Endothelial cell of umbilical vein (primary cell): ENCODE results near the gene GRB14. TPM values are rescaled to one million over a fixed set of nuclear protein-coding genes. Genes with fewer than 3 reads are reported as not detected.

Experiments used
- BruUV-seq: library from RNA; stranded (reverse); fragments of 400-500 nt; replicated peaks from 2 replicates; lab custom pipeline; 2021; lab: Mats Ljungman, UMichigan
- CTCF ChIA-PET: fragments of 300-600, 350-600 bp; sonication (Branson Sonifier 250); formaldehyde crosslinking; loops from one replicate; lab custom pipeline; 2021; ENCODE audit warnings: antibody characterized with exemption, inconsistent platforms; lab: Charles Lee
- POLR2A ChIA-PET: fragments of 300-600, 350-600 bp; sonication (Branson Sonifier 250); formaldehyde crosslinking; loops from one replicate; lab custom pipeline; 2021; ENCODE audit warnings: antibody characterized with exemption, inconsistent platforms; lab: Charles Lee
- DNase-seq: peaks from one replicate; pipeline ENCODE4 v3.0.0-alpha.2; 2011; ENCODE audit warnings: low read depth, low spot score
- FAIRE-seq: peaks from 2 replicates; lab custom pipeline; 2011; peaks lifted over from hg19 to GRCh38; lab: Jason Lieb, UNC
- H2AFZ ChIP-seq: 2 replicates; pipeline ENCODE4 v1.6.0; 2012; ENCODE audit warnings: low read depth, low read length, control low read depth, inconsistent platforms
- H3K27ac ChIP-seq: 2 replicates; pipeline ENCODE4 v1.5.1; 2011; ENCODE audit warnings: low read depth, mild to moderate bottlenecking, control low read depth, low read length, moderate library complexity; ENCODE audit not compliant: insufficient read depth
- H3K27me3 ChIP-seq, 2 experiments: 2 replicates each; pipeline versions ENCODE4 v1.6.0 to v1.6.1; 2011; ENCODE audit warnings: low read length in 2 of 2, mixed read lengths in 1 of 2; ENCODE audit not compliant: control insufficient read depth in 2 of 2, insufficient read depth in 2 of 2
- H3K36me3 ChIP-seq, 2 experiments: 2 replicates in 1 of 2; 3 replicates in 1 of 2; pipeline ENCODE4 v1.5.1; 2011; ENCODE audit warnings: low read length in 2 of 2, mild to moderate bottlenecking in 1 of 2, moderate library complexity in 1 of 2; ENCODE audit not compliant: control insufficient read depth in 2 of 2, insufficient read depth in 2 of 2; ENCODE audit errors: extremely low read depth in 1 of 2
- H3K4me1 ChIP-seq: 3 replicates; pipeline ENCODE4 v1.5.1; 2011; ENCODE audit warnings: mild to moderate bottlenecking, low read length; ENCODE audit not compliant: control insufficient read depth, insufficient read depth; ENCODE audit errors: extremely low read depth
- H3K4me2 ChIP-seq: 2 replicates; pipeline ENCODE4 v1.6.1; 2011; ENCODE audit warnings: low read length, control low read depth, mixed read lengths; ENCODE audit not compliant: insufficient read depth
- H3K4me3 ChIP-seq, 3 experiments: fragments of 200-600 bp in 1 of 3; sonication (generic), shearing (Covaris generic) in 1 of 3; replicated peaks in 1 of 3; 2 replicates each; pipeline ENCODE4 v1.5.1; 2011 to 2016; ENCODE audit warnings: control low read depth in 3 of 3, low read length in 3 of 3, mild to moderate bottlenecking in 2 of 3, inconsistent platforms in 1 of 3, low read depth in 1 of 3, moderate library complexity in 1 of 3; ENCODE audit not compliant: insufficient read depth in 1 of 3
- H3K79me2 ChIP-seq: 2 replicates; pipeline ENCODE4 v1.6.0; 2012; ENCODE audit warnings: low read length, inconsistent platforms; ENCODE audit not compliant: control insufficient read depth, insufficient read depth
- H3K9ac ChIP-seq: replicated peaks from 2 replicates; pipeline ENCODE3; 2011; ENCODE audit warnings: low read length, control low read depth; ENCODE audit not compliant: insufficient read depth; ENCODE audit errors: extremely low read depth
- H3K9me1 ChIP-seq: replicated peaks from 3 replicates; pipeline ENCODE4 v1.6.0; 2011; ENCODE audit warnings: mild to moderate bottlenecking, low read length; ENCODE audit not compliant: control insufficient read depth, insufficient read depth; ENCODE audit errors: extremely low read depth
- H3K9me3 ChIP-seq: replicated peaks from 2 replicates; pipeline ENCODE4 v1.5.1; 2012; ENCODE audit warnings: low read length, inconsistent platforms; ENCODE audit not compliant: control insufficient read depth, insufficient read depth
- H4K20me1 ChIP-seq: replicated peaks from 2 replicates; pipeline ENCODE3; 2011; ENCODE audit warnings: mild to moderate bottlenecking, low read length; ENCODE audit not compliant: control insufficient read depth, insufficient read depth; ENCODE audit errors: extremely low read depth
- CTCF ChIP-seq, 2 donors: IDR thresholded peaks; 1 replicate in 1 of 2; 2 replicates in 1 of 2; pipeline ENCODE4 v1.5.1; 2011; ENCODE audit warnings: low read length in 2 of 2, mild to moderate bottlenecking in 2 of 2, moderate library complexity in 2 of 2, control low read depth in 1 of 2, inconsistent platforms in 1 of 2, low read depth in 1 of 2; ENCODE audit not compliant: insufficient read depth in 1 of 2; ENCODE audit errors: extremely low read depth in 1 of 2
- EZH2 ChIP-seq: IDR thresholded peaks from 2 replicates; pipeline ENCODE4 v1.6.1; 2012; ENCODE audit warnings: borderline replicate concordance, low read depth, mild to moderate bottlenecking, moderate library complexity, low read length, inconsistent platforms; ENCODE audit not compliant: severe bottlenecking
- FOS ChIP-seq: IDR thresholded peaks from 2 replicates; pipeline ENCODE4 v1.6.1; 2011; ENCODE audit warnings: mild to moderate bottlenecking, low read length, moderate library complexity, borderline replicate concordance; ENCODE audit not compliant: insufficient read depth
- GATA2 ChIP-seq: IDR thresholded peaks from 2 replicates; pipeline ENCODE4 v1.7.0; 2011; ENCODE audit warnings: low read depth, mild to moderate bottlenecking, moderate library complexity, mixed read lengths, low read length; ENCODE audit not compliant: insufficient read length, insufficient read depth
- JUN ChIP-seq: IDR thresholded peaks from 2 replicates; pipeline ENCODE4 v1.6.1; 2011; ENCODE audit warnings: borderline replicate concordance, low read depth; ENCODE audit not compliant: insufficient read length, insufficient read depth
- MYC ChIP-seq: IDR thresholded peaks from one replicate; pipeline ENCODE4 v1.6.1; 2011; ENCODE audit warnings: mild to moderate bottlenecking, low read depth, low read length
- POLR2A ChIP-seq: IDR thresholded peaks from 2 replicates; pipeline ENCODE4 v1.6.1; 2012; ENCODE audit warnings: low read depth, mild to moderate bottlenecking, control low read depth, low read length
- POLR2AphosphoS5 ChIP-seq: IDR thresholded peaks from 2 replicates; pipeline ENCODE4 v1.6.1; 2012; ENCODE audit warnings: low read depth, mild to moderate bottlenecking, control low read depth, low read length, moderate library complexity; ENCODE audit not compliant: insufficient read depth
- dilution Hi-C: fragments of 300-500 bp; cut with MboI; formaldehyde crosslinking; loops from one replicate; pipeline ENCODE4 v1.15.0; 2019; ENCODE audit warnings: low sequenced_read_pairs; ENCODE audit not compliant: extremely low pct_ligation_motif_present
- intact Hi-C: fragments of 100-400 bp; cut with micrococcal nuclease; formaldehyde crosslinking; loops from one replicate; pipeline ENCODE4 v1.10.0; 2022
- polyA plus RNA-seq, 4 experiments: library from polyadenylated mRNA; depleted of rRNA in 3 of 4; stranded (reverse) in 3 of 4; unstranded in 1 of 4; fragments of >200 nt; gene quantifications; 2 replicates each; pipeline versions ENCODE4 v1.2.1 to v1.2.3, GENCODE V29; 2011 to 2012; ENCODE audit warnings: missing spikeins in 1 of 4
- total RNA-seq: library from RNA; stranded (reverse); gene quantifications from 2 replicates; pipeline ENCODE4 v1.2.3, GENCODE V29; 2021
- TF ChIP-seq, protein P1 (sequence below): IDR thresholded peaks from 2 replicates; pipeline ENCODE4 v1.6.1; 2011; ENCODE audit not compliant: insufficient read depth, insufficient read length

Gene GRB14
- total and polyA plus RNA-seq, 2 donors (not counting 3 experiments of a cell fraction or from before 2014, with no cell fraction given): 3.0 to 10.3 TPM

- Histone ChIP-seq H4K20me1 (no peaks in the 10 kb centered on the region), H3K9me1 (no peaks in the 10 kb centered on the region), H3K9ac (no peak overlapping the region), H3K4me1 (peaks cover 4% of the 10 kb centered on the region), H3K4me2 (no peak overlapping the region), H3K79me2 (no peaks in the 10 kb centered on the region), H2AFZ (no peak overlapping the region), H3K9me3 (no peaks in the 10 kb centered on the region), H3K4me3 (no peak overlapping the region), H3K27ac (no peak overlapping the region), H3K27me3 (no peaks in the 10 kb centered on the region), H3K36me3 (no peaks in the 10 kb centered on the region)
- DNase-seq: no peak
- ChIA-PET CTCF (interaction anchor here (1.4 kb wide), 1 partner anchor 32 kb away, joined by 9 read pairs; no protein-coding TSS in a partner anchor), POLR2A (no interaction called here)
- TF ChIP-seq FOS: no peak
- TF ChIP-seq MYC: no peak
- dilution Hi-C loops (no loop called here), intact Hi-C loops (no loop called here)
- BruUV-seq: no TSS peak
- FAIRE-seq: no peak
These were observed 53.0 kb downstream of the GRB14 start for GRCh38 chr2:164568317-164568716.

- Histone ChIP-seq H3K27me3 (no peaks in the 10 kb centered on the region), H3K4me2 (no peak overlapping the region), H3K27ac (no peak overlapping the region), H3K9me3 (no peaks in the 10 kb centered on the region), H3K9ac (no peak overlapping the region), H3K36me3 (no peaks in the 10 kb centered on the region), H4K20me1 (no peaks in the 10 kb centered on the region), H3K79me2 (no peaks in the 10 kb centered on the region), H3K9me1 (no peaks in the 10 kb centered on the region), H2AFZ (no peak overlapping the region), H3K4me3 (no peak overlapping the region), H3K4me1 (peaks cover 13% of the 10 kb centered on the region)
- intact Hi-C loops (no loop called here), dilution Hi-C loops (no loop called here)
- CTCF ChIA-PET: interaction anchor here (0.9 to 1.4 kb wide), 2 partner anchors 30 to 33 kb away, joined by 3 to 9 read pairs; no protein-coding TSS in a partner anchor
- no peak for DNase-seq
- BruUV-seq: no TSS peak
- TF ChIP-seq POLR2AphosphoS5: no peak
- no peak for TF ChIP-seq EZH2
- TF ChIP-seq FOS: no peak
- no peak for TF ChIP-seq GATA2
- no peak for TF ChIP-seq MYC
- TF ChIP-seq JUN: no peak
- TF ChIP-seq, protein P1, sequence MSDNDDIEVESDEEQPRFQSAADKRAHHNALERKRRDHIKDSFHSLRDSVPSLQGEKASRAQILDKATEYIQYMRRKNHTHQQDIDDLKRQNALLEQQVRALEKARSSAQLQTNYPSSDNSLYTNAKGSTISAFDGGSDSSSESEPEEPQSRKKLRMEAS: no peak
- no peak for TF ChIP-seq POLR2A
- no peak for TF ChIP-seq CTCF (IDR thresholded peaks at IDR 0.05; ENCODE audit: extremely low read depth in 1 of 2, insufficient read depth in 1 of 2, low read depth in 1 of 2, low read length in 2 of 2)
- POLR2A ChIA-PET: no interaction called here
- FAIRE-seq: peak; percentile 31
These were observed 53.8 kb downstream of the GRB14 start for GRCh38 chr2:164567335-164567989.
